SK-N-SH (cell line): ENCODE measurements around the gene RBM18. TPM values are rescaled to one million over a fixed set of nuclear protein-coding genes. Genes with fewer than 3 reads are reported as not detected.

Experiments used
- CTCF ChIA-PET: fragments of 300-600, 350-600 bp; formaldehyde crosslinking; extraction: SDS; loops from one replicate; lab custom pipeline; 2021; lab: Yijun Ruan, JAX
- POLR2A ChIA-PET: fragments of 350-600 bp; sonication (Branson Sonifier 250); formaldehyde crosslinking; extraction: SDS; loops from one replicate; lab custom pipeline; 2020; ENCODE audit warnings: antibody characterized with exemption, inconsistent platforms; lab: Yijun Ruan, JAX
- DNase-seq: peaks from one replicate; pipeline ENCODE4 v3.0.0; 2012
- H2AFZ ChIP-seq: fragments of 200-600 bp; sonication (generic); 2 replicates; pipeline ENCODE4 v1.8.1; 2016; ENCODE audit warnings: antibody characterized with exemption, mild to moderate bottlenecking, low read depth
- H3F3A ChIP-seq: fragments of 200-600 bp; sonication (generic); replicated peaks from 2 replicates; pipeline ENCODE3; 2016; ENCODE audit warnings: antibody characterized with exemption, mild to moderate bottlenecking; ENCODE audit not compliant: insufficient read depth
- H3K27ac ChIP-seq, 2 experiments: fragments of 200-500 bp in 1 of 2; fragments of 200-600 bp in 1 of 2; sonication (Bioruptor generic) in 1 of 2; sonication (generic), shearing (Covaris generic) in 1 of 2; 2 replicates each; pipeline versions ENCODE4 v1.5.1 to v1.6.1; 2014 to 2016; ENCODE audit warnings: low read depth in 2 of 2, inconsistent platforms in 1 of 2, low read length in 1 of 2, mild to moderate bottlenecking in 1 of 2, mixed read lengths in 1 of 2
- H3K27me3 ChIP-seq: fragments of 200-600 bp; sonication (generic), shearing (Covaris generic); 2 replicates; pipeline ENCODE4 v1.6.1; 2016; ENCODE audit warnings: mixed run types; ENCODE audit not compliant: insufficient read depth
- H3K36me3 ChIP-seq, 2 experiments: fragments of 200-500 bp in 1 of 2; fragments of 200-600 bp in 1 of 2; sonication (Bioruptor generic) in 1 of 2; sonication (generic) in 1 of 2; replicated peaks in 1 of 2; 2 replicates each; pipeline versions ENCODE3 to v1.5.1; 2014 to 2016; ENCODE audit warnings: low read length in 1 of 2, mild to moderate bottlenecking in 1 of 2; ENCODE audit not compliant: insufficient read depth in 2 of 2, control insufficient read depth in 1 of 2
- H3K4me1 ChIP-seq, 2 experiments: fragments of 200-500 bp in 1 of 2; fragments of 200-600 bp in 1 of 2; sonication (Bioruptor generic) in 1 of 2; sonication (generic), shearing (Covaris generic) in 1 of 2; 2 replicates each; pipeline versions ENCODE4 v1.5.1 to v1.6.1; 2014 to 2016; ENCODE audit warnings: low read depth in 1 of 2, low read length in 1 of 2, mixed run types in 1 of 2; ENCODE audit not compliant: insufficient read depth in 2 of 2, control insufficient read depth in 1 of 2
- H3K4me2 ChIP-seq: fragments of 200-600 bp; sonication (generic), shearing (Covaris generic); 2 replicates; pipeline ENCODE4 v1.6.1; 2017; ENCODE audit warnings: mixed run types
- H3K4me3 ChIP-seq, 2 experiments: fragments of 200-500 bp in 1 of 2; fragments of 200-600 bp in 1 of 2; sonication (Bioruptor generic) in 1 of 2; sonication (generic), shearing (Covaris generic) in 1 of 2; 2 replicates each; pipeline versions ENCODE4 v1.5.1 to v1.8.1; 2014 to 2016; ENCODE audit warnings: low read depth in 2 of 2, inconsistent platforms in 1 of 2, low read length in 1 of 2, mild to moderate bottlenecking in 1 of 2, mixed read lengths in 1 of 2, moderate library complexity in 1 of 2
- H3K79me2 ChIP-seq: fragments of 200-600 bp; sonication (generic); 2 replicates; pipeline ENCODE4 v1.8.1; 2017; ENCODE audit warnings: mild to moderate bottlenecking; ENCODE audit not compliant: insufficient read depth
- H3K9ac ChIP-seq: fragments of 200-600 bp; sonication (generic); 2 replicates; pipeline ENCODE4 v1.6.1; 2017; ENCODE audit warnings: mixed run types
- H3K9me2 ChIP-seq: fragments of 200-600 bp; sonication (generic); 2 replicates; pipeline ENCODE4 v1.6.1; 2017; ENCODE audit warnings: mixed run types
- H3K9me3 ChIP-seq: fragments of 200-600 bp; sonication (generic); 2 replicates; pipeline ENCODE4 v1.6.1; 2017; ENCODE audit warnings: mixed run types, mild to moderate bottlenecking, moderate library complexity
- H4K20me1 ChIP-seq: fragments of 200-600 bp; sonication (generic); 2 replicates; pipeline ENCODE4 v1.6.1; 2017; ENCODE audit warnings: mild to moderate bottlenecking, mixed run types; ENCODE audit not compliant: insufficient read depth
- CHD2 ChIP-seq: fragments of 150-350 bp; IDR thresholded peaks from 2 replicates; pipeline ENCODE4 v1.6.1; 2018; ENCODE audit warnings: low read length; ENCODE audit not compliant: partially characterized antibody
- EP300 ChIP-seq, 2 experiments: IDR thresholded peaks; 2 replicates each; pipeline versions ENCODE4 v1.4.0 to v1.6.1; 2012; ENCODE audit warnings: borderline replicate concordance in 1 of 2, low read depth in 1 of 2, low read length in 1 of 2
- EZH2phosphoT487 ChIP-seq: fragments of 200-600 bp; sonication (generic); IDR thresholded peaks from 2 replicates; pipeline ENCODE4 v1.6.1; 2017; ENCODE audit warnings: low read depth, mixed run types, mild to moderate bottlenecking, antibody characterized with exemption, moderate library complexity, borderline replicate concordance
- FOXJ3 ChIP-seq: sonication (generic); formaldehyde crosslinking; IDR thresholded peaks from 2 replicates; pipeline ENCODE4 v1.5.1; 2020; ENCODE audit warnings: mild to moderate bottlenecking, missing genetic modification reagents
- GABPA ChIP-seq: IDR thresholded peaks from 2 replicates; pipeline ENCODE4 v1.4.0; 2012; ENCODE audit warnings: low read depth, mild to moderate bottlenecking
- IRF3 ChIP-seq: fragments of 150-350 bp; IDR thresholded peaks from 2 replicates; pipeline ENCODE4 v1.6.1; 2016; ENCODE audit warnings: mild to moderate bottlenecking, low read depth, low read length
- JUND ChIP-seq: IDR thresholded peaks from 2 replicates; pipeline ENCODE4 v1.4.0; 2012
- MAX ChIP-seq: IDR thresholded peaks from 2 replicates; pipeline ENCODE4 v1.4.0; 2012; ENCODE audit warnings: low read depth
- MXI1 ChIP-seq: IDR thresholded peaks from 2 replicates; pipeline ENCODE4 v1.6.1; 2012; ENCODE audit warnings: mild to moderate bottlenecking, low read depth, low read length, improper control_type of control experiment
- PBX3 ChIP-seq: IDR thresholded peaks from 2 replicates; pipeline ENCODE4; 2012
- POLR2AphosphoS5 ChIP-seq: IDR thresholded peaks from 2 replicates; pipeline ENCODE4 v1.6.1; 2012; ENCODE audit warnings: low read depth, low read length
- RCOR1 ChIP-seq: fragments of 150-350 bp; IDR thresholded peaks from 2 replicates; pipeline ENCODE4 v1.6.1; 2017; ENCODE audit warnings: antibody characterized with exemption, low read length
- RXRA ChIP-seq: IDR thresholded peaks from 2 replicates; pipeline ENCODE4 v1.4.0; 2012; ENCODE audit warnings: low read depth, mild to moderate bottlenecking, borderline replicate concordance
- SIN3A ChIP-seq: IDR thresholded peaks from 2 replicates; pipeline ENCODE4 v1.6.1; 2012; ENCODE audit warnings: low read depth, mild to moderate bottlenecking, low read length, moderate library complexity, borderline replicate concordance
- SMC3 ChIP-seq: IDR thresholded peaks from 2 replicates; pipeline ENCODE4 v1.6.1; 2012; ENCODE audit warnings: low read depth, low read length, improper control_type of control experiment
- TAF1 ChIP-seq: IDR thresholded peaks from 2 replicates; pipeline ENCODE4 v1.6.1; 2012; ENCODE audit warnings: low read depth, mild to moderate bottlenecking, low read length, moderate library complexity, borderline replicate concordance
- TCF12 ChIP-seq: IDR thresholded peaks from 2 replicates; pipeline ENCODE4 v1.4.0; 2012
- YY1 ChIP-seq: IDR thresholded peaks from 2 replicates; pipeline ENCODE4 v1.4.0; 2012; ENCODE audit warnings: low read depth, mild to moderate bottlenecking
- ZBTB33 ChIP-seq: IDR thresholded peaks from 2 replicates; pipeline ENCODE4 v1.4.0; 2012; ENCODE audit warnings: low read depth, borderline replicate concordance
- WGBS: methylation state at CpG from one replicate; pipeline ENCODE4 v1.1.6; 2017; ENCODE audit warnings: low lambda C conversion rate; 5-methylcytosine and 5-hydroxymethylcytosine counted together
- polyA plus RNA-seq, 3 experiments: library from polyadenylated mRNA; depleted of rRNA; stranded (reverse); fragments of >200 nt; gene quantifications; 2 replicates each; pipeline ENCODE4 v1.2.3, GENCODE V29; 2012

The RBM18 gene
- polyA plus RNA-seq, 1 of the 3 experiments (the other 2 are of a cell fraction): 8.2 TPM

- no peak overlapping the region for H3K27ac ChIP-seq
- H3F3A ChIP-seq: no peaks in the 10 kb centered on the region
- no peak overlapping the region for H3K4me2 ChIP-seq
- no peaks in the 10 kb centered on the region for H3K36me3 ChIP-seq
- H3K9me3 ChIP-seq: no peaks in the 10 kb centered on the region
- no peak overlapping the region for H3K9ac ChIP-seq
- POLR2A ChIA-PET: interaction anchor here (0.6 kb wide), 1 partner anchor 31 kb away, joined by 3 read pairs; the partner anchor contains the start of genes MORN5 and NDUFA8
- no peaks in the 10 kb centered on the region for H3K9me2 ChIP-seq
- WGBS: 74% methylated on average over 8 of the region's 12 CpGs
- CTCF ChIA-PET: interaction anchor here (0.9 to 1.0 kb wide), 2 partner anchors 32 to 66 kb away, joined by 3 read pairs; no protein-coding TSS in a partner anchor
- TF ChIP-seq RXRA (no peak), MXI1 (no peak), GABPA (no peak), JUND (no peak), RCOR1 (no peak), MAX (no peak), POLR2AphosphoS5 (no peak), IRF3 (no peak), SIN3A (no peak), FOXJ3 (no peak)
- peaks cover 4% of the 10 kb centered on the region; the same call in 1 of the 2 replicates for H3K27me3 ChIP-seq
- DNase-seq: no peak
- H3K79me2 ChIP-seq: no peaks in the 10 kb centered on the region
- H4K20me1 ChIP-seq: no peaks in the 10 kb centered on the region
- H3K4me3 ChIP-seq: no peak overlapping the region
- H3K4me1 ChIP-seq: peaks cover 0 to 9% of the 10 kb centered on the region in 2 experiments; a peak in 1 of 4 replicates
- no peak overlapping the region for H2AFZ ChIP-seq
Observed at GRCh38 chr9:122190597-122191381, 73.9 kb downstream of the RBM18 start.

GRCh38 chr9:122188369-122188768 is 76.3 kb downstream of the RBM18 start:
- Histone ChIP-seq H3K4me3 (no peak overlapping the region), H3K79me2 (no peaks in the 10 kb centered on the region), H3K4me1 (peaks cover 0 to 9% of the 10 kb centered on the region in 2 experiments; a peak in 1 of 4 replicates), H4K20me1 (no peaks in the 10 kb centered on the region), H3K27me3 (peaks cover 4% of the 10 kb centered on the region; the same call in 1 of the 2 replicates), H3K9me3 (no peaks in the 10 kb centered on the region), H3K36me3 (no peaks in the 10 kb centered on the region), H3K4me2 (no peak overlapping the region), H2AFZ (no peak overlapping the region), H3K27ac (no peak overlapping the region), H3K9ac (no peak overlapping the region), H3F3A (no peaks in the 10 kb centered on the region), H3K9me2 (no peaks in the 10 kb centered on the region)
- ChIA-PET CTCF (interaction anchor here (1.0 to 1.8 kb wide), 2 partner anchors 65 to 162 kb away, joined by 3 to 8 read pairs; no protein-coding TSS in a partner anchor), POLR2A (no interaction called here)
- DNase-seq: no peak
- 77% methylated on average over 5 of the region's 6 CpGs for WGBS
- TF ChIP-seq TAF1 (no peak), SMC3 (no peak), EZH2phosphoT487 (no peak), YY1 (no peak), CHD2 (no peak), ZBTB33 (no peak), SIN3A (no peak), IRF3 (no peak), PBX3 (no peak), JUND (no peak), TCF12 (no peak), RCOR1 (no peak), EP300 (IDR thresholded peaks at IDR 0.05; ENCODE audit: borderline replicate concordance in 1 of 2, low read depth in 1 of 2, low read length in 1 of 2) (no peak)
